Amniotic stem cell (primary cell): ENCODE data around the gene LRRN3.

ENCODE experiments used
- DNase-seq: peaks from one replicate; lab custom pipeline; 2025; lab: John Stamatoyannopoulos, UW

The LRRN3 gene

DNA sequence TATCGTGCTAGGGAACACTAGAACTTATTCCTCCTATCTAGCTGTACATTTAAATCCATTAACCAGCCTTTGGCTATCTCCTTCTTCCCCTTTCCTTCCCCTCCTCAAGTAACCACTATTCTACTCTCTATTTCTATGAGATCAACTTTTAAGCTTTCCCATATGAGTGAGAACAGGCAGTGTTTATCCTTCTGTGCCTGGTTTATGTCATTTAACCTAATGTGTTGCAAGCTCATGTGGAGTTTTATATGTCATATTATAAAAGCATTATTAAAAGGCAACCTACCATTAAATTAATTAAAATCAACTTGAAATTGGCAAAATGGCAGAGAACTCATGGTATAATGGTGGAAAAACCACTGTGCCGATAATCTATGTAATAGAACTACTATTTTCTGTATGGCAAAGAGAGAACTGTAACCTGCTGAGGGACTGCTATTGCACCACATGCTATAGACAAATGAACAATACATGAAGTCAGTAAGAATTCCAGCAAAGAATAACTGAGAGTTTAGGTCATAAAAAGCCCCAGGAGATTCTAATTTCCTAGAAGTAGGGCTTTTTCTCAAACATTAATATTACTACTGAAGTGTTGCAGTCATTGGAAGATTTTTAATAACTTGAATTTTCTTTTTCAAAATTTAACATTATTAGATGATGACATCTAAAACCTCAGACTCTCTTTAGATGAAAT is 81.8 kb downstream of the LRRN3 start:
- DNase-seq, result no peak

DNA sequence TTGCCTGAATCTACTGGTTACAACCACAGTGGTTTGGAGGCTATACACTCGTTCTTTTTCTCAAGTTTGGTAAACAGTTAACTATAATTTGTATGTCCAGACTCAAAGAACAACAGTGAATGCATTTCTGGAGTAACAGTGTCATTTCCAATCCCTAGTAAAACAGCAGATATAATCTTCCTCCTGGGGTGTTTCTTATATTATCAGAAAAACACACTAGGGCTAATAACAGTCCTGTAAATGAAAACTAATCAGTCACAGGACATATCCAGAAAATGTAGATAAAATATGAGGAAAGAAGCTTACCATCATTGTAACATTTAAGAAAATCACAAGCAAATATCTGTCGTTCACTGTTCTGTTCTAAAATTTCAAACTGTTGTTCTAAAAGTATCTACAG is 82.6 kb downstream of the LRRN3 start:
- no peak for DNase-seq

DNA sequence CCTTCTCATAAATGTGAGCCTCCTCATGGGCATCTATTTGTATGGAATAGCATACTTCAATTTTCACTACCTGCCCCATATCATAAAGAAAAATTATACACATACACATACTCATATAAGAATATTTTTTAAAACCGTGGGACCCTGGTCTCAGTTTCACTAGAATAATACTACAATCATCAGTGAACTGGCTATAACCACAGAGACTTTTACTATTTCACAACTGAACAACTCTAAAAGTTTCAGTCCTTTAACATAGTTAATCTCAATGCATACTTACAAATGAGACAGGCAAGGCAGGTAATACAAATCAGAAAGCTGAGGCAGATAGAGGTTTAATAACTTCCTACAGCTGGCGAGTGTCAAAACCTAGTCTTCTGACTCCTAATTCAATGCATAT is 83.1 kb downstream of the LRRN3 start:
- no peak for DNase-seq

DNA sequence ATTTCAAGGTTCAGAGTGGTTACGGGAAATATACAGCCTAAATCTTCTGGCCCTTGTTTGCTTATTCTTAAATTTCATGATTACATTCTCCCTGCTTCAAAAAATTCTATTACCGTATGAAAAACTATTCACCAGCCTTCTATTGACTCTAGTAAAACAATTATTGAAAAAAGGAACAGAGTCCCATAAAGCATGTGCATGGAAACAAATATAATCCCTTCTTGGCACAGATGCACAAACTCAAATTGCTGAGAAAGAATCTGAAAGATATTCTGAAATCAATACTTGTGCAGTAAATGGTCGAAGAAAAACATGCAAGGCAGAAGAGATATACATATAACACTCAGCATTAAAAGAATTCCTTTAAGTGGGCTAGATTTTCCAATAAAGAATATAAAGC is 83.6 kb downstream of the LRRN3 start:
- DNase-seq, result no peak
